Mesendoderm (in vitro differentiated cells): ENCODE measurements around the gene SLFN13.
"Not testable (repeated sequence)": the region's sequence is repeated elsewhere in the genome, so short reads cannot be mapped to it uniquely, and the experiment has no call there.

Source experiments
- DNase-seq: peaks from one replicate; pipeline ENCODE4 v3.0.0; 2013
- H2AK5ac ChIP-seq: 2 replicates; pipeline ENCODE4 v1.6.1; 2013; ENCODE audit warnings: low read length, inconsistent platforms
- H2BK120ac ChIP-seq: 2 replicates; pipeline ENCODE4 v1.6.1; 2013; ENCODE audit warnings: low read depth, mild to moderate bottlenecking, low read length, moderate library complexity, mixed read lengths
- H2BK15ac ChIP-seq: replicated peaks from 2 replicates; pipeline ENCODE4 v1.6.1; 2013; ENCODE audit warnings: low read depth, mild to moderate bottlenecking, moderate library complexity
- H2BK5ac ChIP-seq: 2 replicates; pipeline ENCODE4 v1.6.1; 2013; ENCODE audit warnings: low read length, inconsistent platforms
- H3K18ac ChIP-seq: 2 replicates; pipeline ENCODE4 v1.6.1; 2013; ENCODE audit warnings: mild to moderate bottlenecking, low read length, mixed read lengths
- H3K23ac ChIP-seq: one replicate; pipeline ENCODE4 v1.6.1; 2013; ENCODE audit warnings: low read length
- H3K27ac ChIP-seq: 2 replicates; pipeline ENCODE4 v1.5.1; 2013; ENCODE audit warnings: low read depth, mild to moderate bottlenecking, inconsistent platforms, low read length, moderate library complexity
- H3K27me3 ChIP-seq: 2 replicates; pipeline ENCODE4 v1.6.1; 2013; ENCODE audit warnings: low read length, control low read depth, mild to moderate bottlenecking, inconsistent platforms; ENCODE audit not compliant: insufficient read depth, poor library complexity
- H3K36me3 ChIP-seq: 2 replicates; pipeline ENCODE4 v1.6.1; 2013; ENCODE audit warnings: low read length, inconsistent platforms; ENCODE audit not compliant: control insufficient read depth, insufficient read depth
- H3K4ac ChIP-seq: one replicate; pipeline ENCODE4 v1.6.1; 2013; ENCODE audit warnings: low read depth, mild to moderate bottlenecking, low read length, moderate library complexity
- H3K4me1 ChIP-seq: 2 replicates; pipeline ENCODE4 v1.6.1; 2013; ENCODE audit warnings: low read depth, low read length, inconsistent platforms; ENCODE audit not compliant: control insufficient read depth
- H3K4me2 ChIP-seq: 2 replicates; pipeline ENCODE4 v1.6.1; 2013; ENCODE audit warnings: low read length
- H3K4me3 ChIP-seq: 2 replicates; pipeline ENCODE4 v1.5.1; 2013; ENCODE audit warnings: mild to moderate bottlenecking, low read length
- H3K56ac ChIP-seq: one replicate; pipeline ENCODE4 v1.6.1; 2013; ENCODE audit warnings: low read length
- H3K79me1 ChIP-seq: 2 replicates; pipeline ENCODE4 v1.6.1; 2013; ENCODE audit warnings: low read length, inconsistent platforms
- H3K79me2 ChIP-seq: 2 replicates; pipeline ENCODE4 v1.6.1; 2013; ENCODE audit warnings: mild to moderate bottlenecking, low read length; ENCODE audit not compliant: control insufficient read depth, insufficient read depth
- H3K9ac ChIP-seq: 2 replicates; pipeline ENCODE4 v1.6.1; 2013; ENCODE audit warnings: low read length, inconsistent platforms
- H4K5ac ChIP-seq: one replicate; pipeline ENCODE4 v1.6.1; 2013; ENCODE audit warnings: low read length
- H4K8ac ChIP-seq: one replicate; pipeline ENCODE4 v1.6.1; 2013; ENCODE audit warnings: low read depth, mild to moderate bottlenecking, control low read depth, low read length, moderate library complexity
- WGBS: extraction: QIAGEN DNeasy Blood & Tissue Kit; methylation state at CpG from one replicate; pipeline ENCODE4 v1.1.7; 2013; ENCODE audit warnings: low lambda C conversion rate, missing lambda C conversion rate; ENCODE audit not compliant: insufficient coverage; ENCODE audit errors: extremely low coverage; 5-methylcytosine and 5-hydroxymethylcytosine counted together

The SLFN13 gene

GRCh38 chr17:35428229-35428628 is 20.3 kb downstream of the SLFN13 start:
- no peaks in the 10 kb centered on the region for H3K27me3 ChIP-seq
- no peak overlapping the region for H3K9ac ChIP-seq
- no peak overlapping the region for H3K4ac ChIP-seq
- WGBS: no CpG with 5 or more reads among the region's 2 CpGs
- H4K5ac ChIP-seq: no peak overlapping the region
- no peaks in the 10 kb centered on the region for H3K4me1 ChIP-seq
- H3K79me2 ChIP-seq: peaks cover 17% of the 10 kb centered on the region
- H4K8ac ChIP-seq: no peak overlapping the region
- no peak overlapping the region for H3K18ac ChIP-seq
- H3K79me1 ChIP-seq: peaks cover 4% of the 10 kb centered on the region
- H2BK5ac ChIP-seq: no peak overlapping the region
- DNase-seq: no peak
- no peak overlapping the region for H3K4me2 ChIP-seq
- no peak overlapping the region for H3K23ac ChIP-seq
- no peak overlapping the region for H3K56ac ChIP-seq
- H2AK5ac ChIP-seq: no peak overlapping the region
- no peak overlapping the region for H3K4me3 ChIP-seq
- H3K27ac ChIP-seq: no peak overlapping the region
- H2BK120ac ChIP-seq: no peak overlapping the region
- H3K36me3 ChIP-seq: no peaks in the 10 kb centered on the region
- H2BK15ac ChIP-seq: no peak overlapping the region

GRCh38 chr17:35423761-35424160 is 24.8 kb downstream of the SLFN13 start:
- no peaks in the 10 kb centered on the region for H3K79me1 ChIP-seq
- H2BK120ac ChIP-seq: no peak overlapping the region
- no peak overlapping the region for H3K18ac ChIP-seq
- H2AK5ac ChIP-seq: no peak overlapping the region
- no peak overlapping the region for H3K9ac ChIP-seq
- no peak overlapping the region for H2BK15ac ChIP-seq
- H4K8ac ChIP-seq: no peak overlapping the region
- no peak overlapping the region for H3K4me3 ChIP-seq
- no peak overlapping the region for H3K4ac ChIP-seq
- H3K4me2 ChIP-seq: no peak overlapping the region
- H3K36me3 ChIP-seq: no peaks in the 10 kb centered on the region
- no peak overlapping the region for H3K27ac ChIP-seq
- no peaks in the 10 kb centered on the region for H3K79me2 ChIP-seq
- H2BK5ac ChIP-seq: no peak overlapping the region
- no peak overlapping the region for H3K23ac ChIP-seq
- DNase-seq: no peak
- WGBS: no CpG with 5 or more reads among the region's 4 CpGs
- H3K27me3 ChIP-seq: no peaks in the 10 kb centered on the region
- H3K56ac ChIP-seq: no peak overlapping the region
- H4K5ac ChIP-seq: no peak overlapping the region
- no peaks in the 10 kb centered on the region for H3K4me1 ChIP-seq

GRCh38 chr17:35421069-35421468 is 27.5 kb downstream of the SLFN13 start:
- H3K79me1 ChIP-seq, H3K4me2 ChIP-seq, H3K27me3 ChIP-seq, H3K9ac ChIP-seq, H3K4ac ChIP-seq, H3K36me3 ChIP-seq, H3K18ac ChIP-seq, H3K79me2 ChIP-seq, H2BK15ac ChIP-seq, H3K27ac ChIP-seq, H3K4me3 ChIP-seq, DNase-seq, H3K23ac ChIP-seq, H3K4me1 ChIP-seq, H4K5ac ChIP-seq, H2AK5ac ChIP-seq, H3K56ac ChIP-seq, H2BK120ac ChIP-seq, H2BK5ac ChIP-seq, H4K8ac ChIP-seq: not testable (repeated sequence)
- WGBS: no CpG with 5 or more reads among the region's 9 CpGs

GRCh38 chr17:35416659-35417058 is 31.9 kb downstream of the SLFN13 start:
- no peak overlapping the region for H3K56ac ChIP-seq
- H3K27me3 ChIP-seq: no peaks in the 10 kb centered on the region
- no peaks in the 10 kb centered on the region for H3K36me3 ChIP-seq
- no peak overlapping the region for H3K4me2 ChIP-seq
- no peak overlapping the region for H3K23ac ChIP-seq
- WGBS: no CpG with 5 or more reads among the region's 2 CpGs
- no peak overlapping the region for H4K8ac ChIP-seq
- H4K5ac ChIP-seq: no peak overlapping the region
- H2BK15ac ChIP-seq: no peak overlapping the region
- H3K4me3 ChIP-seq: no peak overlapping the region
- no peaks in the 10 kb centered on the region for H3K79me2 ChIP-seq
- no peak for DNase-seq
- no peaks in the 10 kb centered on the region for H3K4me1 ChIP-seq
- H2BK120ac ChIP-seq: no peak overlapping the region
- H3K27ac ChIP-seq: no peak overlapping the region
- no peak overlapping the region for H2BK5ac ChIP-seq
- H3K9ac ChIP-seq: no peak overlapping the region
- no peak overlapping the region for H3K18ac ChIP-seq
- no peak overlapping the region for H3K4ac ChIP-seq
- no peak overlapping the region for H2AK5ac ChIP-seq
- no peaks in the 10 kb centered on the region for H3K79me1 ChIP-seq

- DNase-seq, H3K79me1 ChIP-seq, H3K18ac ChIP-seq, H2AK5ac ChIP-seq, H3K27me3 ChIP-seq, H3K4me3 ChIP-seq, H3K27ac ChIP-seq, H3K79me2 ChIP-seq, H2BK15ac ChIP-seq, H3K4ac ChIP-seq, H3K4me1 ChIP-seq, H2BK120ac ChIP-seq, H3K23ac ChIP-seq, H4K5ac ChIP-seq, H3K4me2 ChIP-seq, H3K9ac ChIP-seq, H4K8ac ChIP-seq, H2BK5ac ChIP-seq, H3K56ac ChIP-seq, H3K36me3 ChIP-seq: not testable (repeated sequence)
- no CpG with 5 or more reads among the region's 2 CpGs for WGBS
Observed at GRCh38 chr17:35414707-35415106, 33.9 kb downstream of the SLFN13 start.

GRCh38 chr17:35414247-35414646 is 34.3 kb downstream of the SLFN13 start:
- H3K36me3 ChIP-seq: no peaks in the 10 kb centered on the region
- no peak overlapping the region for H3K18ac ChIP-seq

More at GRCh38 chr17:35414247-35414646, 34.3 kb downstream of the SLFN13 start:
- no peak overlapping the region for H2AK5ac ChIP-seq
- H3K23ac ChIP-seq: no peak overlapping the region
- H4K5ac ChIP-seq: no peak overlapping the region
- H2BK120ac ChIP-seq: no peak overlapping the region
- no peak overlapping the region for H3K9ac ChIP-seq
- no peaks in the 10 kb centered on the region for H3K79me1 ChIP-seq
- no peak overlapping the region for H3K4me3 ChIP-seq
- no peaks in the 10 kb centered on the region for H3K79me2 ChIP-seq
- no peak overlapping the region for H3K4me2 ChIP-seq
- H4K8ac ChIP-seq: no peak overlapping the region
- H3K27me3 ChIP-seq: no peaks in the 10 kb centered on the region
- no peak overlapping the region for H3K4ac ChIP-seq
- no peak overlapping the region for H2BK5ac ChIP-seq
- WGBS: no CpG with 5 or more reads among the region's 1 CpG
- no peaks in the 10 kb centered on the region for H3K4me1 ChIP-seq
- no peak overlapping the region for H3K56ac ChIP-seq
- H2BK15ac ChIP-seq: no peak overlapping the region
- no peak overlapping the region for H3K27ac ChIP-seq
- DNase-seq: no peak
